GM12878 (cell line): ENCODE measurements around the gene NTM. TPM values are rescaled to one million over a fixed set of nuclear protein-coding genes. Genes with fewer than 3 reads are reported as not detected.

Experiments used
- ATAC-seq: fragments of 200-7000 bp; cut with Tn5 transposase; 3 replicates; pipeline ENCODE4 v1.9.1; 2020; ENCODE audit warnings: mild to moderate bottlenecking, moderate library complexity
- BruUV-seq: library from RNA; stranded (reverse); fragments of 400-500 nt; replicated peaks from 2 replicates; lab custom pipeline; 2021; lab: Mats Ljungman, UMichigan
- CTCF ChIA-PET: fragments of 300-600 bp; sonication (Branson Sonifier 250); formaldehyde crosslinking; extraction: SDS; loops from one replicate; lab custom pipeline; 2021; ENCODE audit warnings: inconsistent platforms; lab: Yijun Ruan, JAX
- POLR2A ChIA-PET: fragments of 350-600 bp; formaldehyde crosslinking; extraction: SDS; loops from one replicate; lab custom pipeline; 2021; ENCODE audit warnings: inconsistent platforms; lab: Charles Lee
- RAD21 ChIA-PET: fragments of 300-600 bp; sonication (Branson Sonifier 250); formaldehyde crosslinking; loops from one replicate; lab custom pipeline; 2023; ENCODE audit warnings: antibody characterized with exemption; ENCODE audit not compliant: unreplicated experiment; lab: Charles Lee
- SMC1A ChIA-PET: fragments of 300-600 bp; sonication (Branson Sonifier 250); formaldehyde crosslinking; loops from one replicate; lab custom pipeline; 2023; ENCODE audit not compliant: unreplicated experiment, uncharacterized antibody; lab: Charles Lee
- DNase-seq: peaks from one replicate; pipeline ENCODE4 v3.0.0-alpha.2; 2011; ENCODE audit warnings: low read depth, low spot score
- FAIRE-seq: peaks from 3 replicates; lab custom pipeline; 2011; peaks lifted over from hg19 to GRCh38; lab: Jason Lieb, UNC
- H2AFZ ChIP-seq: 2 replicates; pipeline ENCODE4 v1.6.0; 2011; ENCODE audit warnings: low read depth, low read length, control low read depth; ENCODE audit not compliant: control insufficient read depth
- H3K27ac ChIP-seq: 2 replicates; pipeline ENCODE4 v1.5.1; 2011; ENCODE audit warnings: control low read depth; ENCODE audit not compliant: control insufficient read depth, insufficient read depth
- H3K27me3 ChIP-seq, 2 experiments: replicated peaks in 1 of 2; 2 replicates each; pipeline versions ENCODE4 v1.6.0 to v1.6.1; 2011; ENCODE audit warnings: low read length in 1 of 2; ENCODE audit not compliant: control insufficient read depth in 2 of 2, insufficient read depth in 2 of 2
- H3K36me3 ChIP-seq, 2 experiments: 2 replicates each; pipeline ENCODE4 v1.5.1; 2011; ENCODE audit warnings: low read length in 1 of 2; ENCODE audit not compliant: control insufficient read depth in 2 of 2, insufficient read depth in 2 of 2
- H3K4me1 ChIP-seq: 2 replicates; pipeline ENCODE4 v1.6.1; 2011; ENCODE audit warnings: mild to moderate bottlenecking, low read length, moderate library complexity, mixed read lengths; ENCODE audit not compliant: control insufficient read depth, insufficient read depth
- H3K4me2 ChIP-seq: 2 replicates; pipeline ENCODE4 v1.6.0; 2011; ENCODE audit warnings: control low read depth; ENCODE audit not compliant: control insufficient read depth, insufficient read depth
- H3K4me3 ChIP-seq: fragments of 200-600 bp; sonication (generic); 2 replicates; pipeline ENCODE4 v1.5.1; 2016
- H3K79me2 ChIP-seq: 2 replicates; pipeline ENCODE4 v1.6.0; 2011; ENCODE audit warnings: low read length; ENCODE audit not compliant: control insufficient read depth, insufficient read depth
- H3K9ac ChIP-seq: 2 replicates; pipeline ENCODE4 v1.8.0; 2011; ENCODE audit warnings: low read length, control low read depth, mixed read lengths; ENCODE audit not compliant: control insufficient read depth, insufficient read depth
- H3K9me3 ChIP-seq: replicated peaks from 3 replicates; pipeline ENCODE4 v1.5.1; 2011; ENCODE audit warnings: mild to moderate bottlenecking, low read length; ENCODE audit not compliant: control insufficient read depth, insufficient read depth
- H4K20me1 ChIP-seq: 2 replicates; pipeline ENCODE4 v1.6.0; 2011; ENCODE audit not compliant: control insufficient read depth, insufficient read depth
- BRCA1 ChIP-seq: IDR thresholded peaks from 2 replicates; pipeline ENCODE4 v1.6.1; 2011; ENCODE audit warnings: low read depth, low read length, improper control_type of control experiment
- CBX5 ChIP-seq: sonication (generic); IDR thresholded peaks from 2 replicates; pipeline ENCODE4 v1.6.1; 2016; ENCODE audit warnings: low read depth, moderate library complexity, mild to moderate bottlenecking, inconsistent platforms
- CHD1 ChIP-seq: IDR thresholded peaks from 2 replicates; pipeline ENCODE4 v1.6.1; 2012; ENCODE audit warnings: low read depth, low read length, improper control_type of control experiment
- CHD4 ChIP-seq: fragments of 200-600 bp; sonication (generic); IDR thresholded peaks from 2 replicates; pipeline ENCODE4 v1.6.1; 2016; ENCODE audit warnings: mild to moderate bottlenecking
- ETV6 ChIP-seq, 2 experiments: fragments of 450-650 bp in 1 of 2; IDR thresholded peaks in 1 of 2; conservative IDR thresholded peaks in 1 of 2; 2 replicates each; pipeline ENCODE4 v1.6.1; 2014; ENCODE audit warnings: antibody characterized with exemption in 1 of 2, borderline replicate concordance in 1 of 2, low read depth in 1 of 2, mild to moderate bottlenecking in 1 of 2, moderate library complexity in 1 of 2
- IKZF2 ChIP-seq, 2 experiments: fragments of 450-650 bp; IDR thresholded peaks; 2 replicates each; pipeline ENCODE4 v1.6.1; 2017; ENCODE audit warnings: mild to moderate bottlenecking in 2 of 2, moderate library complexity in 2 of 2
- IRF3 ChIP-seq: fragments of 450-650 bp; IDR thresholded peaks from 2 replicates; pipeline ENCODE4 v1.6.1; 2014; ENCODE audit warnings: mild to moderate bottlenecking
- MYC ChIP-seq: IDR thresholded peaks from 2 replicates; pipeline ENCODE4 v1.6.1; 2011; ENCODE audit warnings: mild to moderate bottlenecking, low read length, moderate library complexity, inconsistent platforms; ENCODE audit not compliant: insufficient read depth, insufficient replicate concordance, insufficient read length, severe bottlenecking
- POU2F2 ChIP-seq: IDR thresholded peaks from 3 replicates; pipeline ENCODE4 v1.6.1; 2011; ENCODE audit warnings: low read depth, mild to moderate bottlenecking, low read length, borderline replicate concordance
- SIX5 ChIP-seq: IDR thresholded peaks from 2 replicates; pipeline ENCODE4 v1.6.1; 2011; ENCODE audit warnings: mild to moderate bottlenecking, low read depth, low read length, moderate library complexity; ENCODE audit not compliant: severe bottlenecking
- SUPT20H ChIP-seq: IDR thresholded peaks from 2 replicates; pipeline ENCODE4 v1.6.1; 2011; ENCODE audit warnings: low read depth, mild to moderate bottlenecking, low read length, moderate library complexity, borderline replicate concordance; ENCODE audit not compliant: control insufficient read depth
- TCF3 ChIP-seq: IDR thresholded peaks from 2 replicates; pipeline ENCODE4 v1.6.1; 2012; ENCODE audit warnings: low read depth, mild to moderate bottlenecking, low read length, borderline replicate concordance; ENCODE audit not compliant: insufficient read depth
- ZBED1 ChIP-seq: IDR thresholded peaks from 2 replicates; pipeline ENCODE4 v1.6.1; 2016; ENCODE audit warnings: borderline replicate concordance
- ZNF207 ChIP-seq: fragments of 450-650 bp; IDR thresholded peaks from 2 replicates; pipeline ENCODE4 v1.6.1; 2014; ENCODE audit warnings: antibody characterized with exemption, mild to moderate bottlenecking, borderline replicate concordance
- ZNF274 ChIP-seq: IDR thresholded peaks from one replicate; pipeline ENCODE4 v1.8.0; 2011; ENCODE audit not compliant: insufficient read length, insufficient read depth
- ZNF384 ChIP-seq: IDR thresholded peaks from 2 replicates; pipeline ENCODE4 v1.6.1; 2012; ENCODE audit warnings: low read depth, mild to moderate bottlenecking, low read length, improper control_type of control experiment, borderline replicate concordance
- ZNF622 ChIP-seq: fragments of 450-650 bp; IDR thresholded peaks from 2 replicates; pipeline ENCODE4 v1.6.1; 2017; ENCODE audit warnings: mild to moderate bottlenecking, inconsistent platforms
- WGBS: methylation state at CpG from one replicate; pipeline ENCODE4 v1.1.6; 2016; ENCODE audit warnings: low lambda C conversion rate; ENCODE audit not compliant: insufficient replicate concordance, insufficient coverage; ENCODE audit errors: missing lambda C conversion rate; 5-methylcytosine and 5-hydroxymethylcytosine counted together
- in situ Hi-C: fragments of 300-500 bp; cut with MboI; formaldehyde crosslinking; loops from 9 replicates; pipeline ENCODE4 v1.14.3; 2018; ENCODE audit warnings: mixed read lengths
- intact Hi-C: fragments of 100-400 bp; cut with micrococcal nuclease; formaldehyde crosslinking; loops from one replicate; pipeline ENCODE4 v1.14.2; 2022; ENCODE audit not compliant: unreplicated experiment
- polyA plus RNA-seq, 11 experiments: library from polyadenylated mRNA; depleted of rRNA in 4 of 11; unstranded in 6 of 11; stranded (reverse) in 5 of 11; fragments of >200 nt; fragmentation: Nextera tagmentation in 4 of 11; fragmentation: Illumina TruSeq in 1 of 11; extraction: Ambion mirVana in 4 of 11; extraction: Trizol in 1 of 11; gene quantifications; 1 replicate in 1 of 11; 2 replicates in 10 of 11; pipeline versions ENCODE4 v1.2.1 to v1.2.3, GENCODE V29; 2011 to 2016; ENCODE audit warnings: inconsistent platforms in 2 of 11, missing spikeins in 2 of 11, low read depth in 1 of 11
- total RNA-seq, 4 experiments: library from RNA; depleted of rRNA in 3 of 4; stranded (reverse); fragments of >200 nt in 3 of 4; fragmentation: Illumina TruSeq in 1 of 4; extraction: Trizol in 1 of 4; gene quantifications; 2 replicates each; pipeline versions ENCODE4 v1.2.1 to v1.2.3, GENCODE V29; 2013 to 2021

The NTM gene
- total and polyA plus RNA-seq, 10 of the 15 experiments (the other 5 are each of a cell fraction or from before 2014, with no cell fraction given): not detected

- no peaks in the 10 kb centered on the region for H3K4me1 ChIP-seq
- no peaks in the 10 kb centered on the region for H4K20me1 ChIP-seq
- no peak overlapping the region for H3K4me3 ChIP-seq
- no peaks in the 10 kb centered on the region for H3K79me2 ChIP-seq
- POLR2A ChIA-PET: no interaction called here
- in situ Hi-C loops (no loop called here), intact Hi-C loops (no loop called here)
- no peak overlapping the region for H2AFZ ChIP-seq
- peaks cover 0 to 2% of the 10 kb centered on the region in 2 experiments for H3K27me3 ChIP-seq
- 48% methylated on average over 8 of the region's 8 CpGs for WGBS
- no peak for DNase-seq
- no peak overlapping the region for H3K27ac ChIP-seq
- no peaks in the 10 kb centered on the region for H3K36me3 ChIP-seq
- no peak for TF ChIP-seq BRCA1
- no peak for TF ChIP-seq POU2F2
- no peak for TF ChIP-seq ZNF274
- no peak for TF ChIP-seq SUPT20H
- no peak for TF ChIP-seq ZBED1
- no peak for TF ChIP-seq ZNF207
- TF ChIP-seq MYC: no peak
- no peak for TF ChIP-seq CHD1
- no peak for TF ChIP-seq IRF3
- TF ChIP-seq IKZF2 (IDR thresholded peaks at IDR 0.05): no peak
- no peak for TF ChIP-seq ETV6 (conservative IDR thresholded peaks at IDR 0.05 in 1 of 2, IDR thresholded peaks at IDR 0.05 in 1 of 2; ENCODE audit: borderline replicate concordance in 1 of 2, low read depth in 1 of 2)
- no peak for TF ChIP-seq ZNF622
- no peak for TF ChIP-seq CBX5
- TF ChIP-seq ZNF384: no peak
- no peak for TF ChIP-seq SIX5
- no peak for TF ChIP-seq CHD4
- TF ChIP-seq TCF3: no peak
- H3K9me3 ChIP-seq: no peaks in the 10 kb centered on the region
- RAD21 ChIA-PET: no interaction called here
- CTCF ChIA-PET: interaction anchor here (1.1 to 1.4 kb wide), 2 partner anchors 288 to 1196 kb away, joined by 3 to 4 read pairs; no protein-coding TSS in a partner anchor
- H3K9ac ChIP-seq: no peak overlapping the region
- FAIRE-seq: no peak
- no TSS peak for BruUV-seq
- SMC1A ChIA-PET: no interaction called here
- H3K4me2 ChIP-seq: no peak overlapping the region
- no peak for ATAC-seq
Observed at GRCh38 chr11:131744847-131745246, 374.4 kb downstream of the NTM start.
